Lower leg skin (tissue), 4 donors: ENCODE results near the gene SPACA7. TPM values are rescaled to one million over a fixed set of nuclear protein-coding genes. Genes with fewer than 3 reads are reported as not detected.

Source experiments
- DNase-seq, 2 donors: peaks; one replicate each; pipeline ENCODE4 v3.0.0-alpha.2; 2019; ENCODE audit warnings: low spot score in 2 of 2
- H3K4me3 ChIP-seq: fragments of 200-600 bp; sonication (generic); 2 replicates; pipeline ENCODE4 v1.5.1; 2017; ENCODE audit warnings: mild to moderate bottlenecking, low read depth; ENCODE audit not compliant: poor library complexity, severe bottlenecking
- CTCF ChIP-seq, 3 donors: fragments of 450-650 bp; IDR thresholded peaks; one replicate each; pipeline ENCODE4 v1.5.1; 2016; ENCODE audit warnings: antibody characterized with exemption in 3 of 3, mild to moderate bottlenecking in 3 of 3, moderate library complexity in 2 of 3
- POLR2A ChIP-seq, 2 donors: fragments of 450-650 bp; IDR thresholded peaks; one replicate each; pipeline ENCODE4 v1.6.1; 2016 to 2017; ENCODE audit warnings: antibody characterized with exemption in 2 of 2, mild to moderate bottlenecking in 1 of 2, moderate library complexity in 1 of 2
- WGBS, 2 donors: methylation state at CpG; one replicate each; pipeline ENCODE4 v1.1.5; 2018; 5-methylcytosine and 5-hydroxymethylcytosine counted together
- intact Hi-C: fragments of 100-400 bp; cut with DNase I; formaldehyde crosslinking; loops from one replicate; pipeline ENCODE4 v1.15.0; 2023; ENCODE audit warnings: low total_unique reads
- total RNA-seq, 4 donors: library from RNA; depleted of rRNA; stranded (reverse); fragments of >200 nt; gene quantifications; one replicate each; pipeline ENCODE4 v1.1.0, GENCODE V29; 2016

The SPACA7 gene
- total RNA-seq, 4 donors from 2014 or later, result not detected

GRCh38 chr13:112468069-112468468, 91.9 kb downstream of the SPACA7 start:
- TF ChIP-seq POLR2A (IDR thresholded peaks at IDR 0.05), result no peak
- TF ChIP-seq CTCF (IDR thresholded peaks at IDR 0.05), result no peak
- DNase-seq, result no peak
- intact Hi-C loops, result no loop called here

GRCh38 chr13:112469071-112469745, 93.1 kb downstream of the SPACA7 start:
- intact Hi-C loops, result no loop called here
- no peak for DNase-seq
- H3K4me3 ChIP-seq, result no peak overlapping the region
- 65 to 70% methylated on average over 13 to 14 of the region's 14 CpGs for WGBS, 2 donors
- no peak for TF ChIP-seq POLR2A (IDR thresholded peaks at IDR 0.05)

More at GRCh38 chr13:112468069-112468468, 91.9 kb downstream of the SPACA7 start:
- H3K4me3 ChIP-seq, result no peak overlapping the region
- WGBS, 2 donors, result 83 to 90% methylated on average over 10 of the region's 10 CpGs

GRCh38 chr13:112473818-112474217, 97.7 kb downstream of the SPACA7 start:
- intact Hi-C loops, result no loop called here
- TF ChIP-seq CTCF (IDR thresholded peaks at IDR 0.05) (no peak), POLR2A (IDR thresholded peaks at IDR 0.05) (no peak)
- H3K4me3 ChIP-seq, result no peak overlapping the region
- no peak for DNase-seq
- 70 to 72% methylated on average over 5 of the region's 5 CpGs for WGBS, 2 donors

GRCh38 chr13:112474869-112475268, 98.7 kb downstream of the SPACA7 start:
- no peak for DNase-seq
- no peak overlapping the region for H3K4me3 ChIP-seq
- 79% methylated on average over 8 of the region's 8 CpGs for WGBS, 2 donors
- intact Hi-C loops, result no loop called here
- no peak for TF ChIP-seq POLR2A (IDR thresholded peaks at IDR 0.05)
- TF ChIP-seq CTCF (IDR thresholded peaks at IDR 0.05), result no peak

GRCh38 chr13:112475889-112476288, 99.7 kb downstream of the SPACA7 start:
- TF ChIP-seq CTCF (IDR thresholded peaks at IDR 0.05) (no peak), POLR2A (IDR thresholded peaks at IDR 0.05) (no peak)
- no peak for DNase-seq
- WGBS, 2 donors, result 89 to 96% methylated on average over 1 of the region's 1 CpG
- intact Hi-C loops, result no loop called here
- no peak overlapping the region for H3K4me3 ChIP-seq

- 86 to 89% methylated on average over 9 of the region's 9 CpGs for WGBS, 2 donors
- no peak overlapping the region for H3K4me3 ChIP-seq
- intact Hi-C loops, result no loop called here
- TF ChIP-seq POLR2A (IDR thresholded peaks at IDR 0.05), result no peak
- TF ChIP-seq CTCF (IDR thresholded peaks at IDR 0.05), result no peak
- DNase-seq, result no peak
Observed at GRCh38 chr13:112477070-112477619, 101.0 kb downstream of the SPACA7 start.
